Measurements from ENCODE around the gene FARS2. TPM values are rescaled to one million over a fixed set of nuclear protein-coding genes. Genes with fewer than 3 reads are reported as not detected.
A peak's percentile ranks its signal among the peaks of the same experiment; 100 is the strongest.

FARS2 gene
- total RNA-seq, 1 experiment from 2014 or later, result 17.8 TPM

- Histone ChIP-seq H3K27me3 (replicated peaks; ENCODE audit: insufficient read depth, low read depth, low read length, poor library complexity) (no peaks in the 10 kb centered on the region), H3K4me3 (ENCODE audit: low read depth, low read length, poor library complexity, severe bottlenecking) (no peak overlapping the region), H3K27ac (ENCODE audit: low read depth, low read length, poor library complexity, severe bottlenecking) (no peak overlapping the region), H3K9me3 (ENCODE audit: low read depth, low read length, poor library complexity, severe bottlenecking) (peaks cover 8% of the 10 kb centered on the region), H3K36me3 (ENCODE audit: insufficient read depth, low read length, poor library complexity, severe bottlenecking) (no peaks in the 10 kb centered on the region), H3K4me1 (ENCODE audit: insufficient read depth, low read length, poor library complexity, severe bottlenecking) (peaks cover 29% of the 10 kb centered on the region)
- BruUV-seq (replicated peaks), result no TSS peak
- CTCF ChIA-PET, result interaction anchor here (0.7 kb wide), 1 partner anchor 45 kb away, joined by 3 read pairs; no protein-coding TSS in a partner anchor
- no peak for TF ChIP-seq EZH2 (IDR thresholded peaks at IDR 0.05; ENCODE audit: borderline replicate concordance, low read depth, low read length, poor library complexity, severe bottlenecking)
- TF ChIP-seq CTCF (conservative IDR thresholded peaks at IDR 0.05; ENCODE audit: low read depth, low read length), result no peak
- POLR2A ChIA-PET (ENCODE audit: low non-redundant PET), result no interaction called here
- intact Hi-C loops (cut with micrococcal nuclease; ENCODE audit: unreplicated experiment), result no loop called here
- DNase-seq (ENCODE audit: low spot score), result peak; percentile 58
Observed at GRCh38 chr6:5466281-5467136, 205.2 kb downstream of the FARS2 start.

- no peak for TF ChIP-seq EZH2 (IDR thresholded peaks at IDR 0.05; ENCODE audit: borderline replicate concordance, low read depth, low read length, poor library complexity, severe bottlenecking)
- CTCF ChIA-PET, result no interaction called here
- H3K27ac ChIP-seq (ENCODE audit: low read depth, low read length, poor library complexity, severe bottlenecking), result peak overlapping the region; percentile 6
- no peaks in the 10 kb centered on the region for H3K36me3 ChIP-seq (ENCODE audit: insufficient read depth, low read length, poor library complexity, severe bottlenecking)
- peak; percentile 39 for DNase-seq (ENCODE audit: low spot score)
- H3K4me3 ChIP-seq (ENCODE audit: low read depth, low read length, poor library complexity, severe bottlenecking), result no peak overlapping the region
- H3K4me1 ChIP-seq (ENCODE audit: insufficient read depth, low read length, poor library complexity, severe bottlenecking), result peaks cover 41% of the 10 kb centered on the region
- intact Hi-C loops (cut with micrococcal nuclease; ENCODE audit: unreplicated experiment), result no loop called here
- no TSS peak for BruUV-seq (replicated peaks)
- no peaks in the 10 kb centered on the region for H3K9me3 ChIP-seq (ENCODE audit: low read depth, low read length, poor library complexity, severe bottlenecking)
- POLR2A ChIA-PET (ENCODE audit: low non-redundant PET), result no interaction called here
- H3K27me3 ChIP-seq (replicated peaks; ENCODE audit: insufficient read depth, low read depth, low read length, poor library complexity), result no peaks in the 10 kb centered on the region
Observed at GRCh38 chr6:5468586-5468985, 207.3 kb downstream of the FARS2 start.

GRCh38 chr6:5469101-5469846, 208.0 kb downstream of the FARS2 start:
- DNase-seq (ENCODE audit: low spot score), result peak; percentile 52
- intact Hi-C loops (cut with micrococcal nuclease; ENCODE audit: unreplicated experiment), result no loop called here
- no peaks in the 10 kb centered on the region for H3K36me3 ChIP-seq (ENCODE audit: insufficient read depth, low read length, poor library complexity, severe bottlenecking)
- BruUV-seq (replicated peaks), result no TSS peak
- H3K27me3 ChIP-seq (replicated peaks; ENCODE audit: insufficient read depth, low read depth, low read length, poor library complexity), result no peaks in the 10 kb centered on the region
- no peak for TF ChIP-seq EZH2 (IDR thresholded peaks at IDR 0.05; ENCODE audit: borderline replicate concordance, low read depth, low read length, poor library complexity, severe bottlenecking)
- TF ChIP-seq CTCF (conservative IDR thresholded peaks at IDR 0.05; ENCODE audit: low read depth, low read length), result 0 out of 2 replicates have a peak, but pooled peaks have one; percentile 14
- H3K27ac ChIP-seq (ENCODE audit: low read depth, low read length, poor library complexity, severe bottlenecking), result peak overlapping the region; percentile 6
- H3K4me3 ChIP-seq (ENCODE audit: low read depth, low read length, poor library complexity, severe bottlenecking), result peak overlapping the region; percentile 10
- ChIA-PET POLR2A (ENCODE audit: low non-redundant PET) (no interaction called here), CTCF (interaction anchor here (1.2 kb wide), 1 partner anchor 325 kb away, joined by 3 read pairs; no protein-coding TSS in a partner anchor)
- peaks cover 41% of the 10 kb centered on the region for H3K4me1 ChIP-seq (ENCODE audit: insufficient read depth, low read length, poor library complexity, severe bottlenecking)
- no peaks in the 10 kb centered on the region for H3K9me3 ChIP-seq (ENCODE audit: low read depth, low read length, poor library complexity, severe bottlenecking)

All from A673 (cell line).